Neural progenitor cell (in vitro differentiated cells): ENCODE results near the gene SPDYC. TPM values are rescaled to one million over a fixed set of nuclear protein-coding genes. Genes with fewer than 3 reads are reported as not detected.

Experiments used
- DNase-seq: peaks from one replicate; pipeline ENCODE4 v3.0.0-alpha.2; 2016; ENCODE audit warnings: low spot score
- H2AFZ ChIP-seq: fragments of 200-600 bp; sonication (generic); replicated peaks from 2 replicates; pipeline ENCODE4 v1.6.1; 2016; ENCODE audit warnings: antibody characterized with exemption
- H3F3A ChIP-seq: fragments of 200-600 bp; sonication (generic); 2 replicates; pipeline ENCODE4 v1.6.1; 2016; ENCODE audit warnings: antibody characterized with exemption, low read depth
- H3K27ac ChIP-seq: fragments of 200-600 bp; sonication (generic); 2 replicates; pipeline ENCODE4 v1.5.1; 2016; ENCODE audit warnings: mild to moderate bottlenecking
- H3K27me3 ChIP-seq: fragments of 200-600 bp; sonication (generic); 2 replicates; pipeline ENCODE4 v1.6.1; 2016; ENCODE audit warnings: mild to moderate bottlenecking, moderate library complexity
- H3K36me3 ChIP-seq: fragments of 200-600 bp; sonication (generic); 2 replicates; pipeline ENCODE4 v1.5.1; 2016
- H3K4me1 ChIP-seq: fragments of 200-600 bp; sonication (generic); 2 replicates; pipeline ENCODE4 v1.6.1; 2016; ENCODE audit warnings: mixed run types
- H3K4me2 ChIP-seq: fragments of 200-600 bp; sonication (generic); 2 replicates; pipeline ENCODE4 v1.6.1; 2016
- H3K4me3 ChIP-seq: fragments of 200-600 bp; sonication (generic); 2 replicates; pipeline ENCODE4 v1.5.1; 2016
- H3K79me2 ChIP-seq: fragments of 200-600 bp; sonication (generic); 2 replicates; pipeline ENCODE4 v1.6.1; 2016; ENCODE audit warnings: low read depth
- H3K9ac ChIP-seq: fragments of 200-600 bp; sonication (generic); 2 replicates; pipeline ENCODE4 v1.6.1; 2016
- H3K9me3 ChIP-seq: fragments of 200-600 bp; sonication (generic); 2 replicates; pipeline ENCODE4 v1.5.1; 2016; ENCODE audit warnings: low read depth
- H4K20me1 ChIP-seq: fragments of 200-600 bp; sonication (generic); 2 replicates; pipeline ENCODE4 v1.6.1; 2016; ENCODE audit warnings: low read depth
- H3K27ac Mint-ChIP-seq: 3 replicates; pipeline ENCODE4 v1.8.0; 2021; ENCODE audit warnings: mixed read lengths
- H3K27me3 Mint-ChIP-seq: 2 replicates; pipeline ENCODE4 v1.8.0; 2022; ENCODE audit warnings: low read depth, mild to moderate bottlenecking, inconsistent platforms, moderate library complexity, mixed read lengths; ENCODE audit not compliant: insufficient read depth
- H3K36me3 Mint-ChIP-seq: 3 replicates; pipeline ENCODE4 v1.8.0; 2021; ENCODE audit warnings: mixed read lengths
- H3K4me1 Mint-ChIP-seq: 3 replicates; pipeline ENCODE4 v1.8.0; 2021; ENCODE audit warnings: mixed read lengths
- H3K4me3 Mint-ChIP-seq: 3 replicates; pipeline ENCODE4 v1.8.0; 2021; ENCODE audit warnings: mild to moderate bottlenecking, moderate library complexity, mixed read lengths
- H3K9me3 Mint-ChIP-seq: 3 replicates; pipeline ENCODE4 v1.8.0; 2020; ENCODE audit warnings: mixed read lengths
- EZH2 ChIP-seq: fragments of 200-600 bp; sonication (generic); IDR thresholded peaks from 2 replicates; pipeline ENCODE4 v1.6.1; 2017; ENCODE audit warnings: antibody characterized with exemption, mild to moderate bottlenecking, moderate library complexity
- EZH2phosphoT487 ChIP-seq: fragments of 200-600 bp; sonication (generic); IDR thresholded peaks from 2 replicates; pipeline ENCODE4 v1.6.1; 2017; ENCODE audit warnings: antibody characterized with exemption
- total RNA-seq: library from RNA; depleted of rRNA; stranded (reverse); fragments of >200 nt; gene quantifications from 2 replicates; pipeline ENCODE4 v1.2.3, GENCODE V29; 2015; ENCODE audit warnings: low replicate concordance
- TF ChIP-seq, protein P1 (sequence below): fragments of 200-600 bp; sonication (generic); IDR thresholded peaks from 2 replicates; pipeline ENCODE4 v1.5.1; 2017; ENCODE audit warnings: antibody characterized with exemption, mild to moderate bottlenecking

Gene SPDYC
- total RNA-seq, 1 donor from 2014 or later, result not detected

- no peak overlapping the region for H2AFZ ChIP-seq
- TF ChIP-seq, protein P1, sequence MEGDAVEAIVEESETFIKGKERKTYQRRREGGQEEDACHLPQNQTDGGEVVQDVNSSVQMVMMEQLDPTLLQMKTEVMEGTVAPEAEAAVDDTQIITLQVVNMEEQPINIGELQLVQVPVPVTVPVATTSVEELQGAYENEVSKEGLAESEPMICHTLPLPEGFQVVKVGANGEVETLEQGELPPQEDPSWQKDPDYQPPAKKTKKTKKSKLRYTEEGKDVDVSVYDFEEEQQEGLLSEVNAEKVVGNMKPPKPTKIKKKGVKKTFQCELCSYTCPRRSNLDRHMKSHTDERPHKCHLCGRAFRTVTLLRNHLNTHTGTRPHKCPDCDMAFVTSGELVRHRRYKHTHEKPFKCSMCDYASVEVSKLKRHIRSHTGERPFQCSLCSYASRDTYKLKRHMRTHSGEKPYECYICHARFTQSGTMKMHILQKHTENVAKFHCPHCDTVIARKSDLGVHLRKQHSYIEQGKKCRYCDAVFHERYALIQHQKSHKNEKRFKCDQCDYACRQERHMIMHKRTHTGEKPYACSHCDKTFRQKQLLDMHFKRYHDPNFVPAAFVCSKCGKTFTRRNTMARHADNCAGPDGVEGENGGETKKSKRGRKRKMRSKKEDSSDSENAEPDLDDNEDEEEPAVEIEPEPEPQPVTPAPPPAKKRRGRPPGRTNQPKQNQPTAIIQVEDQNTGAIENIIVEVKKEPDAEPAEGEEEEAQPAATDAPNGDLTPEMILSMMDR, result no peak
- TF ChIP-seq EZH2 (no peak), EZH2phosphoT487 (no peak)
- H3K4me3 ChIP-seq, result no peak overlapping the region
- H3K36me3 Mint-ChIP-seq, result peaks cover 21% of the 10 kb centered on the region
- DNase-seq, result no peak
- peaks cover 3% of the 10 kb centered on the region for H3K79me2 ChIP-seq
- peaks cover 5% of the 10 kb centered on the region for H3K27me3 ChIP-seq
- peaks cover 6% of the 10 kb centered on the region for H3K4me1 ChIP-seq
- H3K27ac ChIP-seq, result no peak overlapping the region
- H3K4me2 ChIP-seq, result no peak overlapping the region
- peaks cover 26% of the 10 kb centered on the region for H3F3A ChIP-seq
- H3K27me3 Mint-ChIP-seq, result peaks cover 2% of the 10 kb centered on the region
- H3K9ac ChIP-seq, result no peak overlapping the region
- H3K9me3 Mint-ChIP-seq, result no peaks in the 10 kb centered on the region
- H3K9me3 ChIP-seq, result no peaks in the 10 kb centered on the region
- no peak overlapping the region for H3K27ac Mint-ChIP-seq
- H3K4me3 Mint-ChIP-seq, result no peak overlapping the region
- peaks cover 7% of the 10 kb centered on the region for H3K4me1 Mint-ChIP-seq
- no peaks in the 10 kb centered on the region for H4K20me1 ChIP-seq
- H3K36me3 ChIP-seq, result peaks cover 3% of the 10 kb centered on the region
Observed at GRCh38 chr11:65187146-65187675, 17.2 kb downstream of the SPDYC start.

GRCh38 chr11:65187971-65188461 lies 18.0 kb downstream of the SPDYC start:
- H3K4me2 ChIP-seq, result no peak overlapping the region
- TF ChIP-seq EZH2phosphoT487, result no peak
- TF ChIP-seq EZH2, result no peak
- TF ChIP-seq, protein P1, result no peak
- no peak overlapping the region for H3K27ac ChIP-seq
- H3K27me3 Mint-ChIP-seq, result peaks cover 2% of the 10 kb centered on the region
- H3K9ac ChIP-seq, result no peak overlapping the region
- no peaks in the 10 kb centered on the region for H3K9me3 Mint-ChIP-seq
- H3K27ac Mint-ChIP-seq, result no peak overlapping the region
- H3K4me3 ChIP-seq, result no peak overlapping the region
- peaks cover 3% of the 10 kb centered on the region for H3K79me2 ChIP-seq
- no peaks in the 10 kb centered on the region for H4K20me1 ChIP-seq
- H3F3A ChIP-seq, result peaks cover 19% of the 10 kb centered on the region
- H3K36me3 ChIP-seq, result peaks cover 3% of the 10 kb centered on the region
- H3K36me3 Mint-ChIP-seq, result peaks cover 21% of the 10 kb centered on the region
- no peak overlapping the region for H2AFZ ChIP-seq
- no peak for DNase-seq
- H3K4me3 Mint-ChIP-seq, result no peak overlapping the region
- H3K27me3 ChIP-seq, result peaks cover 5% of the 10 kb centered on the region
- H3K4me1 Mint-ChIP-seq, result peaks cover 4% of the 10 kb centered on the region
- no peaks in the 10 kb centered on the region for H3K9me3 ChIP-seq
- peaks cover 6% of the 10 kb centered on the region for H3K4me1 ChIP-seq

DNA sequence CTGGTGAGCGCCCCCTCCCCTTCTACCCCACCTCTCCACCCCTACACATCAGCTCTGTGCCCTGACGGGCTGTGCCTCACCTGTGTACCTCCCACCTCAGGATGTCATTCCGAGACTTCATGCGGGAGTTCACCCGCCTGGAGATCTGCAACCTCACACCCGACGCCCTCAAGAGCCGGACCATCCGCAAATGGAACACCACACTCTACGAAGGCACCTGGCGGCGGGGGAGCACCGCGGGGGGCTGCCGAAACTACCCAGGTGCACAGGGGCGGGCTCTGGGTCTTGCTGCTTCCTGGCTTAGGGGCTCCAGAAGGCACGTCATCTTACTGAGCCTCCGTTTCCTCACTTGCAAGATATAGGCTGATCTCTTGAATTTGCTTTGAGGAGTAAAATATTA lies 18.5 kb downstream of the SPDYC start:
- no peaks in the 10 kb centered on the region for H4K20me1 ChIP-seq
- Mint-ChIP-seq H3K4me1 (peaks cover 3% of the 10 kb centered on the region), H3K27ac (no peak overlapping the region), H3K27me3 (peaks cover 4% of the 10 kb centered on the region), H3K9me3 (no peaks in the 10 kb centered on the region), H3K36me3 (peaks cover 24% of the 10 kb centered on the region), H3K4me3 (no peak overlapping the region)
- no peak overlapping the region for H3K27ac ChIP-seq
- H3K4me1 ChIP-seq, result peaks cover 6% of the 10 kb centered on the region
- H2AFZ ChIP-seq, result no peak overlapping the region
- H3K27me3 ChIP-seq, result peaks cover 4% of the 10 kb centered on the region
- peaks cover 15% of the 10 kb centered on the region for H3F3A ChIP-seq
- H3K36me3 ChIP-seq, result peaks cover 3% of the 10 kb centered on the region
- peaks cover 3% of the 10 kb centered on the region for H3K79me2 ChIP-seq
- H3K4me3 ChIP-seq, result no peak overlapping the region
- TF ChIP-seq EZH2phosphoT487, result no peak
- H3K9ac ChIP-seq, result no peak overlapping the region
- H3K4me2 ChIP-seq, result no peak overlapping the region
- H3K9me3 ChIP-seq, result no peaks in the 10 kb centered on the region
- no peak for DNase-seq

DNA sequence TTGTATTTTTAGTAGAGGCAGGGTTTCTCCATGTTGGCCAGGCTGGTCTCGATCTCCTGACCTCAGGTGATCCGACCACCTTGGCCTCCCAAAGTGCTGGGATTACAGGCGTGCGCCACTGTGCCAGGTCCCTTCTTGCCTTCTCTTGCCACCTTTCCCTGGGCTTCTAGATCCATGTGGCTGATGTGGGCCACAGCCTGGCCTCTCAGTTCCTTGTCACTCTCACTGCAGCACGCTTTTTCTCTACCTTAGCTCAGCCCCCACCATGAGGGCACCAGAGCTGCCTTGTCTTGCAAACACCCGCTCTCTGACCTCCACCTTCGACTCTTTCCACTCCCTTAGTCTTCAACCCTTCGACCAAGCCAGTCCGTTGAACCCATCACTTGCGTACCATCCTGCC lies 19.2 kb downstream of the SPDYC start:
- Histone ChIP-seq H3K9me3 (no peaks in the 10 kb centered on the region), H3K27ac (no peak overlapping the region), H3K4me3 (no peak overlapping the region), H2AFZ (no peak overlapping the region), H3K79me2 (peaks cover 3% of the 10 kb centered on the region), H3K4me1 (peaks cover 6% of the 10 kb centered on the region), H3K36me3 (peaks cover 3% of the 10 kb centered on the region), H3K9ac (no peak overlapping the region), H3F3A (peaks cover 10% of the 10 kb centered on the region), H3K27me3 (no peaks in the 10 kb centered on the region), H4K20me1 (no peaks in the 10 kb centered on the region), H3K4me2 (no peak overlapping the region)
- no peaks in the 10 kb centered on the region for H3K4me1 Mint-ChIP-seq
- TF ChIP-seq EZH2 (no peak), EZH2phosphoT487 (no peak)
- TF ChIP-seq, protein P1, result no peak
- peaks cover 5% of the 10 kb centered on the region for H3K27me3 Mint-ChIP-seq
- H3K4me3 Mint-ChIP-seq, result no peak overlapping the region
- no peak for DNase-seq
- no peak overlapping the region for H3K27ac Mint-ChIP-seq
- peaks cover 21% of the 10 kb centered on the region for H3K36me3 Mint-ChIP-seq
- no peaks in the 10 kb centered on the region for H3K9me3 Mint-ChIP-seq
